Measurements from ENCODE around the gene CGNL1. TPM values are rescaled to one million over a fixed set of nuclear protein-coding genes. Genes with fewer than 3 reads are reported as not detected.

CGNL1 gene
- total and polyA plus RNA-seq, 8 donors = 26.5 to 68.1 (median 34.5) TPM

GRCh38 chr15:57443486-57443885, 67.2 kb downstream of the CGNL1 start:
- no peak for ATAC-seq
- no peaks in the 10 kb centered on the region for H3K9me3 ChIP-seq
- DNase-seq = no peak
- H3K36me3 ChIP-seq = no peaks in the 10 kb centered on the region
- peaks cover 0 to 5% of the 10 kb centered on the region in 2 donors for H3K4me1 ChIP-seq
- no peaks in the 10 kb centered on the region for H3K27me3 ChIP-seq
- intact Hi-C loops (cut with DNase I) = no loop called here
- H3K4me3 ChIP-seq = no peak overlapping the region
- TF ChIP-seq CTCF (IDR thresholded peaks at IDR 0.05) = no peak
- no peak overlapping the region for H3K27ac ChIP-seq

- Histone ChIP-seq H3K27me3 (no peaks in the 10 kb centered on the region), H3K36me3 (no peaks in the 10 kb centered on the region), H3K4me3 (no peak overlapping the region), H3K27ac (no peak overlapping the region), H3K9me3 (no peaks in the 10 kb centered on the region), H3K4me1 (peaks cover 0 to 5% of the 10 kb centered on the region in 2 donors)
- TF ChIP-seq CTCF (IDR thresholded peaks at IDR 0.05) = no peak
- intact Hi-C loops (cut with DNase I) = no loop called here
- DNase-seq (no peak), ATAC-seq (peak; percentile 68)
These were observed 68.7 kb downstream of the CGNL1 start for GRCh38 chr15:57444877-57445513.

GRCh38 chr15:57445872-57446271, 69.6 kb downstream of the CGNL1 start:
- intact Hi-C loops (cut with DNase I) = no loop called here
- TF ChIP-seq CTCF (IDR thresholded peaks at IDR 0.05) = no peak
- H3K36me3 ChIP-seq = no peaks in the 10 kb centered on the region
- DNase-seq (no peak), ATAC-seq (peak; percentile 44)
- no peak overlapping the region for H3K27ac ChIP-seq
- H3K4me3 ChIP-seq = no peak overlapping the region
- no peaks in the 10 kb centered on the region for H3K9me3 ChIP-seq
- peaks cover 0 to 1% of the 10 kb centered on the region in 2 donors for H3K4me1 ChIP-seq
- H3K27me3 ChIP-seq = no peaks in the 10 kb centered on the region

- Histone ChIP-seq H3K4me3 (no peak overlapping the region), H3K9me3 (no peaks in the 10 kb centered on the region), H3K36me3 (no peaks in the 10 kb centered on the region), H3K27me3 (no peaks in the 10 kb centered on the region), H3K4me1 (no peaks in the 10 kb centered on the region), H3K27ac (no peak overlapping the region)
- DNase-seq (no peak), ATAC-seq (no peak)
- no peak for TF ChIP-seq CTCF (IDR thresholded peaks at IDR 0.05)
- intact Hi-C loops (cut with DNase I) = no loop called here
These were observed 70.1 kb downstream of the CGNL1 start for GRCh38 chr15:57446393-57446792.

GRCh38 chr15:57451555-57451954, 75.2 kb downstream of the CGNL1 start:
- Histone ChIP-seq H3K4me1 (no peaks in the 10 kb centered on the region), H3K36me3 (no peaks in the 10 kb centered on the region), H3K9me3 (no peaks in the 10 kb centered on the region), H3K4me3 (no peak overlapping the region), H3K27ac (no peak overlapping the region), H3K27me3 (no peaks in the 10 kb centered on the region)
- no peak for TF ChIP-seq CTCF (IDR thresholded peaks at IDR 0.05)
- intact Hi-C loops (cut with DNase I) = no loop called here
- ATAC-seq (no peak), DNase-seq (no peak)

Data from left lung (tissue), 10 donors.